Measurements from ENCODE around the gene WDR46. TPM values are rescaled to one million over a fixed set of nuclear protein-coding genes. Genes with fewer than 3 reads are reported as not detected.

WDR46 gene
- total and polyA plus RNA-seq, 2 of the 13 experiments (the other 11 are each of a cell fraction or from before 2014, with no cell fraction given), result 47.4 to 105 TPM

DNA sequence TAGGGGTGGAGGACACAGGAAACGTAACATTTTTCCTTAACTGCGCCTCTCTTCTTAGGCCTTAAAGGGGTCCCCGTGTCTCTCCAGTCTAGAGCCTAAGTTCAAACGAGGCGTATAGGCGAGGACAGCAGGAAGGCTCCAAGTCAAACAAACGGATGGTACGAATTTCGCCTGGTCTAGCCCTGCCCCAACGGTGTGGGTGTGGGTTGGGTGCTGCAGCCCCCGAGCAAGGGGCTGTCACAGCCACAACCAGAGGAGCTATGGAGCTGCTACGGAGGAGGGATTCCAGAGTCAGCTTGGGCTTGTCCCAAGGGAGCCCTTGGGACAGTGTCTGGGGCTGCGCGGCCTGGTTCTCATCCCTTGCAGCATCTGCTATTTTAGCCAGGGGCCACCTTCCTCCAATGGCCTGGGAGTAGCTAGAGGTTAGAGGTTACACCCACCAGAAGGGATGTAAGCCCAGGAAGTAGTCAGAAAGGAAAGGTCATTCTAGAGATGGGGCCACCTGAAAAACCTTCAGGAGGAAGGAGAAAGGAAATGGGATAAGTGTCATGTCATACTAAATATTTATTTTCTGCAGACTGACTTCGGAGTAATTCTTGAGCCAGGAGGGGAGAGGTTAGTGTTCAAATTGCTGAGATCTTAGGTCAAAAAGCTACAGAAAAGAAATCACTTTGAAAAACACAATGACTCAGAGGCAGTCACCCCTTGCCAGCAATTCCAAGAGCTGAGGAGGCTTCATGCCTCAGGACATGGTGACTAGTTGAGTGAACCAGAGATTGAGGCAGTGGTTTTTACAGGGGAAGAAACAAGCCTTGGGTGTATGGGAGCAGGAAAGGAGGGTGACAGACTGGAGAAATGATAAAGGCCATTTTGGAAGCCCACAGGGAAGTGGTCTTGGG is 39.1 kb downstream of the WDR46 start (continued):
- TF ChIP-seq ZNF143 (CRISPR knock-in tag; IDR thresholded peaks at IDR 0.05) (peak; percentile 23; the same call in 1 of the 2 replicates), NFIB (CRISPR knock-in tag; IDR thresholded peaks at IDR 0.05; ENCODE audit: borderline replicate concordance) (0 out of 2 replicates have a peak, but pooled peaks have one; percentile 11), PLSCR1 (CRISPR knock-in tag; IDR thresholded peaks at IDR 0.05; ENCODE audit: borderline replicate concordance) (no peak), DNMT3B (CRISPR knock-in tag; conservative IDR thresholded peaks at IDR 0.05) (0 out of 2 replicates have a peak, but pooled peaks have one; percentile 43), ZNF607 (CRISPR knock-in tag; IDR thresholded peaks at IDR 0.05; ENCODE audit: borderline replicate concordance) (no peak), NR2F2 (IDR thresholded peaks at IDR 0.05; ENCODE audit: borderline replicate concordance, low read depth) (no peak), ZKSCAN8 (CRISPR knock-in tag; IDR thresholded peaks at IDR 0.05; ENCODE audit: borderline replicate concordance) (no peak), KAT7 (CRISPR knock-in tag; IDR thresholded peaks at IDR 0.05; ENCODE audit: borderline replicate concordance) (no peak), ZNF232 (CRISPR knock-in tag; IDR thresholded peaks at IDR 0.05; ENCODE audit: borderline replicate concordance) (peak; percentile 62; the same call in 1 of the 2 replicates), NR2C2 (CRISPR knock-in tag; IDR thresholded peaks at IDR 0.05; ENCODE audit: borderline replicate concordance) (no peak), ZNF121 (CRISPR knock-in tag; IDR thresholded peaks at IDR 0.05) (no peak), ELF1 (CRISPR knock-in tag; IDR thresholded peaks at IDR 0.05) (0 out of 2 replicates have a peak, but pooled peaks have one; percentile 1), ZNF83 (CRISPR knock-in tag; IDR thresholded peaks at IDR 0.05; ENCODE audit: borderline replicate concordance) (no peak), ZNF562 (CRISPR knock-in tag; IDR thresholded peaks at IDR 0.05; ENCODE audit: borderline replicate concordance) (no peak), DNMT1 (CRISPR knock-in tag; IDR thresholded peaks at IDR 0.05) (0 out of 2 replicates have a peak, but pooled peaks have one; percentile 36), SMC3 (IDR thresholded peaks at IDR 0.05; ENCODE audit: low read length) (no peak), PATZ1 (CRISPR knock-in tag; IDR thresholded peaks at IDR 0.05) (no peak)
- TF ChIP-seq, protein P1, sequence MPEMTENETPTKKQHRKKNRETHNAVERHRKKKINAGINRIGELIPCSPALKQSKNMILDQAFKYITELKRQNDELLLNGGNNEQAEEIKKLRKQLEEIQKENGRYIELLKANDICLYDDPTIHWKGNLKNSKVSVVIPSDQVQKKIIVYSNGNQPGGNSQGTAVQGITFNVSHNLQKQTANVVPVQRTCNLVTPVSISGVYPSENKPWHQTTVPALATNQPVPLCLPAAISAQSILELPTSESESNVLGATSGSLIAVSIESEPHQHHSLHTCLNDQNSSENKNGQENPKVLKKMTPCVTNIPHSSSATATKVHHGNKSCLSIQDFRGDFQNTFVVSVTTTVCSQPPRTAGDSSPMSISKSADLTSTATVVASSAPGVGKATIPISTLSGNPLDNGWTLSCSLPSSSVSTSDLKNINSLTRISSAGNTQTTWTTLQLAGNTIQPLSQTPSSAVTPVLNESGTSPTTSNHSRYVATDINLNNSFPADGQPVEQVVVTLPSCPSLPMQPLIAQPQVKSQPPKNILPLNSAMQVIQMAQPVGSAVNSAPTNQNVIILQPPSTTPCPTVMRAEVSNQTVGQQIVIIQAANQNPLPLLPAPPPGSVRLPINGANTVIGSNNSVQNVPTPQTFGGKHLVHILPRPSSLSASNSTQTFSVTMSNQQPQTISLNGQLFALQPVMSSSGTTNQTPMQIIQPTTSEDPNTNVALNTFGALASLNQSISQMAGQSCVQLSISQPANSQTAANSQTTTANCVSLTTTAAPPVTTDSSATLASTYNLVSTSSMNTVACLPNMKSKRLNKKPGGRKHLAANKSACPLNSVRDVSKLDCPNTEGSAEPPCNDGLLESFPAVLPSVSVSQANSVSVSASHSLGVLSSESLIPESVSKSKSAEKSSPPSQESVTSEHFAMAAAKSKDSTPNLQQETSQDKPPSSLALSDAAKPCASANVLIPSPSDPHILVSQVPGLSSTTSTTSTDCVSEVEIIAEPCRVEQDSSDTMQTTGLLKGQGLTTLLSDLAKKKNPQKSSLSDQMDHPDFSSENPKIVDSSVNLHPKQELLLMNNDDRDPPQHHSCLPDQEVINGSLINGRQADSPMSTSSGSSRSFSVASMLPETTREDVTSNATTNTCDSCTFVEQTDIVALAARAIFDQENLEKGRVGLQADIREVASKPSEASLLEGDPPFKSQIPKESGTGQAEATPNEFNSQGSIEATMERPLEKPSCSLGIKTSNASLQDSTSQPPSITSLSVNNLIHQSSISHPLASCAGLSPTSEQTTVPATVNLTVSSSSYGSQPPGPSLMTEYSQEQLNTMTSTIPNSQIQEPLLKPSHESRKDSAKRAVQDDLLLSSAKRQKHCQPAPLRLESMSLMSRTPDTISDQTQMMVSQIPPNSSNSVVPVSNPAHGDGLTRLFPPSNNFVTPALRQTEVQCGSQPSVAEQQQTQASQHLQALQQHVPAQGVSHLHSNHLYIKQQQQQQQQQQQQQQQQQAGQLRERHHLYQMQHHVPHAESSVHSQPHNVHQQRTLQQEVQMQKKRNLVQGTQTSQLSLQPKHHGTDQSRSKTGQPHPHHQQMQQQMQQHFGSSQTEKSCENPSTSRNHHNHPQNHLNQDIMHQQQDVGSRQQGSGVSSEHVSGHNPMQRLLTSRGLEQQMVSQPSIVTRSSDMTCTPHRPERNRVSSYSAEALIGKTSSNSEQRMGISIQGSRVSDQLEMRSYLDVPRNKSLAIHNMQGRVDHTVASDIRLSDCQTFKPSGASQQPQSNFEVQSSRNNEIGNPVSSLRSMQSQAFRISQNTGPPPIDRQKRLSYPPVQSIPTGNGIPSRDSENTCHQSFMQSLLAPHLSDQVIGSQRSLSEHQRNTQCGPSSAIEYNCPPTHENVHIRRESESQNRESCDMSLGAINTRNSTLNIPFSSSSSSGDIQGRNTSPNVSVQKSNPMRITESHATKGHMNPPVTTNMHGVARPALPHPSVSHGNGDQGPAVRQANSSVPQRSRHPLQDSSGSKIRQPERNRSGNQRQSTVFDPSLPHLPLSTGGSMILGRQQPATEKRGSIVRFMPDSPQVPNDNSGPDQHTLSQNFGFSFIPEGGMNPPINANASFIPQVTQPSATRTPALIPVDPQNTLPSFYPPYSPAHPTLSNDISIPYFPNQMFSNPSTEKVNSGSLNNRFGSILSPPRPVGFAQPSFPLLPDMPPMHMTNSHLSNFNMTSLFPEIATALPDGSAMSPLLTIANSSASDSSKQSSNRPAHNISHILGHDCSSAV (CRISPR knock-in tag; IDR thresholded peaks at IDR 0.05; ENCODE audit: borderline replicate concordance), result 0 out of 2 replicates have a peak, but pooled peaks have one; percentile 39
